ENCODE data around the gene NGRN. TPM values are rescaled to one million over a fixed set of nuclear protein-coding genes. Genes with fewer than 3 reads are reported as not detected.
"Not testable (repeated sequence)": the region's sequence is repeated elsewhere in the genome, so short reads cannot be mapped to it uniquely, and the experiment has no call there.

The NGRN gene
- total RNA-seq, 4 donors from 2014 or later = 49.8 to 66.8 (median 58.4) TPM

- WGBS, 2 donors = 87% methylated on average over 6 of the region's 6 CpGs
- no peak for DNase-seq (ENCODE audit: low spot score in 2 of 2)
- TF ChIP-seq POLR2A (IDR thresholded peaks at IDR 0.05) (no peak), CTCF (IDR thresholded peaks at IDR 0.05) (no peak)
- no peak overlapping the region for H3K4me3 ChIP-seq (ENCODE audit: low read depth, poor library complexity, severe bottlenecking)
- intact Hi-C loops (cut with DNase I; ENCODE audit: low total_unique reads) = no loop called here
These were observed 22.5 kb downstream of the NGRN start for GRCh38 chr15:90287946-90288345.

- no peak for TF ChIP-seq CTCF (IDR thresholded peaks at IDR 0.05)
- no peak for TF ChIP-seq POLR2A (IDR thresholded peaks at IDR 0.05)
- no peak overlapping the region for H3K4me3 ChIP-seq (ENCODE audit: low read depth, poor library complexity, severe bottlenecking)
- intact Hi-C loops (cut with DNase I; ENCODE audit: low total_unique reads) = no loop called here
- 73 to 78% methylated on average over 16 of the region's 16 CpGs for WGBS, 2 donors
- DNase-seq (ENCODE audit: low spot score in 2 of 2) = no peak
These were observed 26.3 kb downstream of the NGRN start for GRCh38 chr15:90291679-90292356.

- WGBS, 2 donors = 44 to 60% methylated on average over 11 of the region's 13 CpGs
- H3K4me3 ChIP-seq (ENCODE audit: low read depth, poor library complexity, severe bottlenecking); intact Hi-C loops (cut with DNase I; ENCODE audit: low total_unique reads): not testable (repeated sequence)
- DNase-seq (ENCODE audit: low spot score in 2 of 2) = peak; percentile 61 to 92
- TF ChIP-seq CTCF (IDR thresholded peaks at IDR 0.05) = peak in 1 of 3 donors; percentile 50
These were observed 27.8 kb downstream of the NGRN start for GRCh38 chr15:90293040-90293810.

- intact Hi-C loops (cut with DNase I; ENCODE audit: low total_unique reads) = no loop called here
- H3K4me3 ChIP-seq (ENCODE audit: low read depth, poor library complexity, severe bottlenecking) = no peak overlapping the region
- DNase-seq (ENCODE audit: low spot score in 2 of 2) = no peak
- 76% methylated on average over 6 of the region's 6 CpGs for WGBS, 2 donors
- TF ChIP-seq POLR2A (IDR thresholded peaks at IDR 0.05) (no peak), CTCF (IDR thresholded peaks at IDR 0.05) (no peak)
These were observed 28.7 kb downstream of the NGRN start for GRCh38 chr15:90294159-90294558.

- intact Hi-C loops (cut with DNase I; ENCODE audit: low total_unique reads) = no loop called here
- H3K4me3 ChIP-seq (ENCODE audit: low read depth, poor library complexity, severe bottlenecking) = no peak overlapping the region
- no peak for TF ChIP-seq CTCF (IDR thresholded peaks at IDR 0.05)
- TF ChIP-seq POLR2A (IDR thresholded peaks at IDR 0.05) = no peak
- WGBS, 2 donors = 52 to 70% methylated on average over 16 of the region's 16 CpGs
- peak in 1 of 2 donors; percentile 83 for DNase-seq (ENCODE audit: low spot score in 2 of 2)
These were observed 29.3 kb downstream of the NGRN start for GRCh38 chr15:90294601-90295269.
